C4-2B (cell line): ENCODE results near the gene GARNL3.

Source experiments
- ZFX ChIP-seq: fragments of 450-650 bp; IDR thresholded peaks from 2 replicates; pipeline ENCODE4 v1.6.1; 2017
- TF ChIP-seq, protein P1 (sequence below): fragments of 450-650 bp; conservative IDR thresholded peaks from 2 replicates; pipeline ENCODE4 v1.5.1; 2017; ENCODE audit warnings: mild to moderate bottlenecking

DNA sequence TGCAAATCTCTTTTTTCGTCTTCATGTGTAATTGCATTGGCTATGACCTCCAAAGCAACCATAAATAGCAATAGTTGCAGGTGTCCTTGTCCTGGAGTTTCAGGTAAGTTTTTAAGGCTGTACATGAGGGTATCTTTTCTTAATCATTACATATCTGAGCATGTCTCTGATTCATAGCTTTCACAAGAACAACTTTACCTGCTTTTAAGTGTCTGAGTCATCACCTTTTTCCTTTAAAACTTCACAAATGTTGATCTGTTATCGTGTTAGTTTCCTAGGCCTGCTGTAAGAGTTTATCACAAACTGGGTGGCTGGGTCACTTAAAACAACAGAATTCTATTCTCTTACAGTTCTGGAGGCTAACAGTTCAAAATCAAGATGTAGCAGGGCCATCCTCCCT lies 13.8 kb downstream of the GARNL3 start:
- TF ChIP-seq, protein P1, sequence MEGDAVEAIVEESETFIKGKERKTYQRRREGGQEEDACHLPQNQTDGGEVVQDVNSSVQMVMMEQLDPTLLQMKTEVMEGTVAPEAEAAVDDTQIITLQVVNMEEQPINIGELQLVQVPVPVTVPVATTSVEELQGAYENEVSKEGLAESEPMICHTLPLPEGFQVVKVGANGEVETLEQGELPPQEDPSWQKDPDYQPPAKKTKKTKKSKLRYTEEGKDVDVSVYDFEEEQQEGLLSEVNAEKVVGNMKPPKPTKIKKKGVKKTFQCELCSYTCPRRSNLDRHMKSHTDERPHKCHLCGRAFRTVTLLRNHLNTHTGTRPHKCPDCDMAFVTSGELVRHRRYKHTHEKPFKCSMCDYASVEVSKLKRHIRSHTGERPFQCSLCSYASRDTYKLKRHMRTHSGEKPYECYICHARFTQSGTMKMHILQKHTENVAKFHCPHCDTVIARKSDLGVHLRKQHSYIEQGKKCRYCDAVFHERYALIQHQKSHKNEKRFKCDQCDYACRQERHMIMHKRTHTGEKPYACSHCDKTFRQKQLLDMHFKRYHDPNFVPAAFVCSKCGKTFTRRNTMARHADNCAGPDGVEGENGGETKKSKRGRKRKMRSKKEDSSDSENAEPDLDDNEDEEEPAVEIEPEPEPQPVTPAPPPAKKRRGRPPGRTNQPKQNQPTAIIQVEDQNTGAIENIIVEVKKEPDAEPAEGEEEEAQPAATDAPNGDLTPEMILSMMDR, result no peak
- TF ChIP-seq ZFX, result no peak
